Vagina (tissue), 2 donors: ENCODE results near the gene CYP27B1.

Experiments used
- CTCF ChIP-seq, 3 experiments: fragments of 450-650 bp in 2 of 3; fragments of 200-600 bp in 1 of 3; sonication (generic) in 1 of 3; IDR thresholded peaks; one replicate each; pipeline ENCODE4 v1.5.1; 2017 to 2019; ENCODE audit warnings: antibody characterized with exemption in 3 of 3, mild to moderate bottlenecking in 2 of 3, moderate library complexity in 2 of 3
- POLR2A ChIP-seq, 2 donors: fragments of 450-650 bp; IDR thresholded peaks; one replicate each; pipeline ENCODE4 v1.6.1; 2017; ENCODE audit warnings: antibody characterized with exemption in 2 of 2, mild to moderate bottlenecking in 2 of 2, moderate library complexity in 2 of 2
- POLR2AphosphoS5 ChIP-seq, 2 donors: sonication (generic); formaldehyde crosslinking; IDR thresholded peaks; one replicate each; pipeline ENCODE4 v1.9.0; 2017; ENCODE audit warnings: antibody characterized with exemption in 2 of 2, mild to moderate bottlenecking in 2 of 2, low read depth in 1 of 2; ENCODE audit not compliant: insufficient read depth in 1 of 2

GRCh38 chr12:57745485-57745881 lies 21.4 kb downstream of the CYP27B1 start:
- no peak for TF ChIP-seq CTCF (IDR thresholded peaks at IDR 0.05)
- TF ChIP-seq POLR2A (IDR thresholded peaks at IDR 0.05): no peak
- no peak for TF ChIP-seq POLR2AphosphoS5 (IDR thresholded peaks at IDR 0.05; ENCODE audit: insufficient read depth in 1 of 2, low read depth in 1 of 2)
